NK-92 treated with Interleukin-12 subunit alpha and Interleukin-12 subunit beta, amount 100 ng/mL, for 24 hours (cell line): ENCODE data around the gene C14orf180.
"Not testable (repeated sequence)": the region's sequence is repeated elsewhere in the genome, so short reads cannot be mapped to it uniquely, and the experiment has no call there.

Experiments used
- DNase-seq: peaks from one replicate; lab custom pipeline; 2025; lab: John Stamatoyannopoulos, UW

Gene C14orf180

DNA sequence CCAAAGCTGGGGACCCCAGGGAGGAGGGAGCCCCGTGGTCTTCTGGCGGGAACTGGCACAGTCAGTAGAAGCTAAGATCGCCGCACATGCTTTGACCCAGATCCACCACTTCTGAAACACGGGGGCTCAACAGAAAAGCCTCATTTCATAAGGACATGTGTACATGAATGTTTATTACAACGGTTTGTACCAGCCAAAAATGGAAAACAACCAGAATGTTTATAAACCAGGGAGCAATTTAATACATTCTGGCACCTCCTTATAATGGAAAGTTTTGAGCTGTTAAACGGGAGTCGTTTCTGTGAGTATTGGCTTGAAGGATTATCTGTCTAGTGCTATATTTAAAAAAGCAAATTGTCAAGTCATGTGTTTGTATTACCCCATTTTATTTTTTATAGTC, 32.3 kb downstream of the C14orf180 start:
- no peak for DNase-seq

DNA sequence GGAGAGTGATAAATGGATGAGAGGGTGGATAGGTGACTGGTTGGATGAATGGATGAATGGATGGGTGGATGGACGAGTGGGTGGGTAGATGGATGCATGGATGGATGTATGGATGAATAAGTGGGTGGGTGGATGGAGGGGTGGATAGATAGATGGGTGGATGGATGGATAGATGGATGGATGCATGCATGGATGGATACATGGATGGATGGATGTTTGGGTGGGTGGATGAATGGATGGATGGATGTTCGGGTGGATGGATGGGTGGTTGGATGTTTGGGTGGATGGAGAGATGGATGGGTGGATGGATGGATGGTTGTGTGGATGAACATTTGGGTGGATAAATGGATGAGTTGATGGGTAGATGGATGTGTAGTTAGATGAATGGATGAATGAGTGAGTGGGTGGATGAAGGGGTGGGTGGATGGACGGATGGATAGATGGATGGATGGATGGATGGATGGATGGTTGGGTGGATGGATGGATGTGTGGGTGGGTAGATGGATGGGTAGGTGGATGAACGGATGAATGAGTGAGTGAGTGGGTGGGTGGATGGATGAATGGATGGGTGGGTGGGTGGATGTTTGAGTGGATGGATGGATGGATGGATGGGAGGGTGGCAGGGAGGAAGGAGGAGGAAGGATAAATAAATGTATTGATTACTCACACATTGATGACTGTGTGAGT, 34.7 kb downstream of the C14orf180 start:
- DNase-seq = no peak

DNA sequence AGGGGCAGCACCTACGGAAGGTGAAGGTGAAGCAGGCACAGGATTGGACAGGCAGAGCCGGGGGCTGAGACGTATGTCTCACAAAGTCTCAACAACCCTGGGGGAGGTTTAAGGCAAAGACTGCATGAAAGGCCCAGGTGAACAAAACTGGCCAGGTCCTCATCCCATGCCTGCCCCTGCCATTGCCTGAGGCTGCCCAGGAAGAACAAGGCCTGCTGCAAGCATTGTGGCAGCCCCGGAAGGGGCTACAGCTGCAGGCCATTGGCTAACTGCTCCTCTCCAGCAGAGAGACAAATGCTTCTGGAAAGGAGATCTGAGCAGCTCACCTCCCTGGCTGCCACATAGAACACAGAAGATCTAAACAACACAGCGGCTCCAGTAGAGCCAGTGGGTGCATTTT, 45.4 kb downstream of the C14orf180 start:
- no peak for DNase-seq

DNA sequence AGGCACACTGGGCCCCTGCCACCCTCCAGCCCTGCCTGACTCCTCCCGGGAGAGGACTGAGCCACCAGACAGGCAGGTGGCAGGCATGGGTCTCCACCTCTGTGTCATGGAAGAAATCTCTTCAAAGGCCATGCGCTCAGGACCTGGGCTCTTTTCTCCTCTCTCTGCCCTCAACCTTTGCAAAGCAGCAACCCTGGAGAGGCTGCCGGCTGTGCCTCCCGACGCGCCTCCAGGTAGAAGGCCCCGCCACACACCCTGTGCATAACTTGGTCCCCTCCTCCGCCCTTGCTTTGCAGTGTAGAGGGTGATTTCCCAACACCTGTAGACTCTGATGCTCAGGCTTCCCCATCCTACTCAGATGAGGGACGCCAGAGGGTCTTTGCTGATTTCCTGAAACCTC, 53.2 kb downstream of the C14orf180 start:
- no peak for DNase-seq

DNA sequence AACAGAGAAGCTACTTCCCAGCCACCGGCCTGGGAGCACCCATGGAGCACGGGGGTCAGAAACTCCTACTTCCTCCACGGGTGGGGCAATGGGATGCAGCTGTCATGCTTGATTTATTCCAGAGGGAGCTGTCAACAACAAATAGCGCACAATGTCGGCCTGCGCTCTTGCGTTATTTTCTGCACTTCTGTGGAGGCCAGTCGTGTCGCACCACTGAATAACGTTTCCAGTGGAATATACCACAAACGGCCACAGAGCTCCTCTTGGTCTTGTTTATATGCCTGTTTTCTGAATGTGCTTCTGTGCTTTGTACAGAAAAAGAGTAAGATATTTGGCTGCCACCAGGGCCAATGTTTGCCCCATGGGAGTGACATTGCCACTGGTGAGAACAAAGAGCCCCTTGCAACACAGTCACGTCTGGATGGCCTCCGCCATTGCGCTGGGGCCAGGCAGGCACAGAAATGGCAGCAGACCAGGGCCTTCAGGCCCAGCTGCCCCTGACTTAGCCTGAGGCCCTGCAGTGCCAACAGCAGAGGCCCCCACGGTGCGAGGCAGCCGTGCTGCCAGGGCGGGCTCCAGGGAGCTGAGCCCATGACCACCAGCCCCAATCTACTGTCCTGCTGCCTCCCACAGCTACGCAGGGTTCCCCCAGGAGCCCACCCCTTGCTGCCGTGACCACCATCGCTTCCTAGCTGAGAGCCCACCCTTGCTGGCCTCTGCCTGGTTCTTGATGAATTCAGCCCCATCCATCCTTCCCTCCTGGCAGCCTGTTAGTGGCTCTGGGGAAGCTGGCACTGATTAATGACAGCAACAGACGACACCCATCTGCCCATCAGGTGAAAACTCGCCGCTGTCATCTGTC, 53.9 kb downstream of the C14orf180 start:
- DNase-seq = no peak

DNA sequence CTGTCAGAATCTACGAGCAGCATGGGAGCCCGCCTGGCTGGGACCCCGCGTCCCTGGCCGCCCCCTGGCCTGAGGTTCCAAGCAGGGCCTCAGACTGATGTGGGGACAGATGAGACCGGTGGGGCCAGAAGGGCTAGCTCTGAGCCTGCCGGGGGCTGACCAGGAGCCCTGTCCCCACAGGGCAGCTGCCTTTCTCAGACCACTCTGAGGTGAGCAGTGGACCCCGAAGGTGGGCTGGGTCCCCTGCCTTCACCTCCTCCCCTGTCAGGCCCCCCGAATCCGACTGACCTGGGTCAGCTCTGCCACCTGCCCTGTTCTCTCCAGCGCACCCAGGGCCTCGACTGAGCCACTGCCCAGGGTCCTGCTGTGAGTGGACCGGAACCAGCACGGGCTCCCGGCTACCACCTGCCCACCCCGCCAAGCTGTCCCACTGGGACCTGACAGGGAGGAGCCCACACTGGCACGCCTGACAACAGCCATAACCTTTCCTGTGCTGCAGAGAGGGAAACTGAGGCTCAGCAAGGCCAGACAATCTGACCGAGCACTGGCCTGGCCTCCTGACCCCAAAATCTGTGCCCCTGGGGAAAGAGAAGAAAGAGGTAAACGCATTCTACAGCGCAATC, 54.7 kb downstream of the C14orf180 start:
- DNase-seq = no peak

DNA sequence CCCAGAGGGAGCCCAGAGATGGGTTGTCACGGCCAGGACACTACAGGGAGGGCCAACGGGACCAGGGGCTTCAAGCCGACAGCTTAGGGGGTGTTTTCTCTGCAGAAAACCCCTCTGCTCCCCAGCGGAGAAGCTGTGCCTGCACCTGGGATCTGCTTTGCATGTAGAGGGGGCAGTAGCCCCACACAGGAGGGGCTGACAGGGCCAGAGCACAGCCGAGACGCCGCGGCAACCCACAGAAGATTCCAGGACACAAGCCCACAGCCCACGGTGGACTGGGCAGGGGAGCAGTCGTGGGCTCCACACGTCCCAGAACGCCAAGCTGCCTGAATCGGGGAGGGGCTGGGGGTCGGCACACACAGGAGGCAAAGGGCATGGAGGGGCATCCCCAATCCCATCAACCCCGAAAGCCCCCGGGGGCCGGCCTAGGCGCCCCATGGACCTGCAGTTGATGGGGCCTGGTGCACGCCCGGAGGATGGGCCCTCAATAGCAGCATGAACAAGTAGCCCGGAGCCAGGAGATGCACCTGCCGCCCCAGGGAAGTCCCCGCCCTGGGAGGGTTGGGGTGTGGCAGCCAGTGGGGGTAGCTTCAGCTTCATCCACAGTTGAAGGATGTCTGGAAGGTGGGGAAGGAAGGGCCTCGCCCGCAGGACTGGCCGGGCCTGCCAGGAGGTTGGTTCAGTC, 55.5 kb downstream of the C14orf180 start:
- no peak for DNase-seq

DNA sequence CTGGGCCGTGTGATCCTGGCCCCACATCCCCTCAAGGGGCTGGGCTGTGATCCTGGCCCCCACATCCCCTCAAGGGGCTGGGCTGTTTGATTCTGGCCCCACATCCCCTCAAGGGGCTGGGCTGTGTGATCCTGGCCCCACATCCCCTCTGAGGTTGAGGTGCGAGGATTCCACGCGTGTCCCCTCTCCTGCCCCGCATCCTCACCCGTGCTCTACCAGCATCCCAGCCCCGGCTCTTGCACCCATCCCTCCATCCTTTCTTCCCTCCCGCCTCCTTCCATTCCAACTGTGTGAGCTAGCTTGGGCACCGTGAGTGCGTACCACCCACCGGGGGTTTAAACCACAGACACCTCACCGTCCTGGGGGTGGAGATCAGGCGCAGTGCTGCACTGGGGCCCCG, 56.2 kb downstream of the C14orf180 start:
- DNase-seq = no peak

DNA sequence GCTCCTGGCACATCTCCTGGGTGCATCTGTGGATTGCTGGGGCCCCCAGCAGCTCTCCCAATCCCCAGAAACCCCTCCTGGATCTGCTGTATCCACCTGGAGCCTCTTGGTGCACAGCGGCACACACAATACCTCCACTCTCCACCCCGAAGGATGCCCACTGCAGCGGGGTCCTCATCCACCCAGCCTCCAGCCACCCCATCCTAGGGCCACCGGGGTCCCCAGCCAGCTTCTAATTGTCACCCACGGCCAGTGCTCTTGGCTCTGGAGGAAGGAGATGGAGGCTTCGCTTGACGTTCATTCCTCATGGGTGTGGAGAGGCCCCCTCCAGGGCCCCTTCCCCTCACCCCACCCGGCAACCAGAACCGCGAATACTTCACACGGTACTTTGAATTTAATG, 56.6 kb downstream of the C14orf180 start:
- no peak for DNase-seq

DNA sequence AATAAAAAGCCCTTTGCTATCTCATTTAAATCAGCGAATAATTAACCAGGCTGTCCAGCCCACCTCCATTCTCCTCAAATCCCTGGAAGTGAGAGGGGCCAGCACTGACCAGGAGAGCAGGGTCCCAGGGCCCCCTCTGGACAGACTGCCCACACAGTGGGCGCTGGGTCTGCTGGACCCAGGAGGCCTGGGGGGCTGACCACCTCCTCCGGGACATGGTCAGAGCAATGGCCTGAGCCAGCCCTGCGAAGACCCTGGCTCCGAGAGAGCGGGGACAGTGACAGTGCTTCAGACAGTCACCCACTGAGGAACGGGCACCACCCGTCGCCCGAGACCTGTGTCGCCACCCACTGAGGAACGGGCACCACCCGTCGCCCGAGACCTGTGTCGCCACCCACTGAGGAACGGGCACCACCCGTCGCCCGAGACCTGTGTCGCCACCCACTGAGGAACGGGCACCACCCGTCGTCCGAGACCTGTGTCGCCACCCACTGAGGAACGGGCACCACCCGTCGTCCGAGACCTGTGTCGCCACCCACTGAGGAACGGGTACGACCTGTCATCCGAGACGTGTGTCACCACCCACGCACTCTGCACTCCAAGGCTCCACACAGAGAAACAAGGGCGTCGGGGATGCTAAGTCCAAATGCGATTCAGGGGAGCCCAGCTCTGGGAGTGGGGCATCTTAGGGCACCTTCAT, 57.4 kb downstream of the C14orf180 start:
- DNase-seq = not testable (repeated sequence)

DNA sequence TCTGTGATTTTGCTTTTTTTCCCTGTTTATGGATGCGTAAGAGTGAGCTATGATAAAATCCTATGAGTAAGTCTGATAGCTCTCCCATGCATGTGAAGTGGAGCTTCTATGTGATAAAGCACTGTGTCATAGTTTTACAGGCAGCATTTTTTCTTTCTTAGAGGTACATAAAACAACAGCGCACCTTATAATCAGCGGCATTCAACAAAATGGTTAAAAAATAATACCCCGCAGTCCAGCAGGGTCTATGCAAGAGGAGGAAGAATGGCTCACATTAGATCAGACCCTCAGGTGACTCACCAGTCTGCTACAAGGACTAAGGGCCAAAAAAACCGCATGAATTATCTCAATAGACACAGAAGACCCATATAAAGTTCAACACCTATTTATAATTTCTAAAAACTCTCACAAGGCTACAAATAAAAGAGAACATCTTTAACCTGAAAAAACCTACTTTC, 58.0 kb downstream of the C14orf180 start:
- no peak for DNase-seq

DNA sequence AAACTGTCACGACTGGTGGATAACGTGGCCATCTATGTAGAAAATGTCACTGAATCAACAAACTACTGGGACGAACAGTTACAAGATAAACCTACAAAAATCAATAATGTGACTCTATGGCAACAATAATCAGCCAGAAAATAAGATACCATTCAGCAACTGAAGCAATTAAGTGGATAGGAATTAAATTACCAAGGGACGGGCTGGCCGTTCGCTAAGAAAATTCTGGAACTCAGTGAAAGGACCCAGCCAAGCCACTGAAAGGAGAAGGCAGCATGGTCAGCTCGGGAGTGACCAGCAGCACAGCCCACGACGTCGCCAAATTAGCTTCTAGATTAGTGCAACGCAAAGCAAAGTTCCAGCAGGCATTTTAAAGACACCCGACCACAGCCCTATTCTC, 58.6 kb downstream of the C14orf180 start:
- DNase-seq = no peak

DNA sequence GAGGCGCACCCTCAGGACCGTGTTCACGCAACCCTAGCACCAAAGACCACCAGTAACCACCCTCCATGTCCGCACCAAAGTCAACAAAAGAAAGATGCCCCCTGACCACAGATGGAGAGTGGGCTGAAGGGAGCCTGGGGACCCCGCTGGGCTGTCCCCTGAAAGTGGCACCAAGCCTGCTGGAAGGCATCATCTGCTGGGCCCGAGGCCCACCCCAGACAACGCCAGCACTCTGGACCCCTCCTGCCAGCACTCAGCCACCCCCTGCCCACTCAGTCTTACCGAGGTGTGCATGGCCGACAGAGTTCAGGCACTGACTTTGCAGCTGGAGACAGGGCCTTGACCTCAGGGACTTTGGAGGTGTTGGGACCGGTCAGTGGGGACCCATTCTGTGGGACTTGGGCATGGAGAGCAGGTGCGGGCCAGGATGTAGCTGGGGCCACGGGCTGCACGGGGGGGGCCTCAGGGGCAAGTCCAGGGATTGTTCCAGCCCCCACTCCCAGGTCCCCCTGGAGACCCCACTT, 59.4 kb downstream of the C14orf180 start:
- no peak for DNase-seq

DNA sequence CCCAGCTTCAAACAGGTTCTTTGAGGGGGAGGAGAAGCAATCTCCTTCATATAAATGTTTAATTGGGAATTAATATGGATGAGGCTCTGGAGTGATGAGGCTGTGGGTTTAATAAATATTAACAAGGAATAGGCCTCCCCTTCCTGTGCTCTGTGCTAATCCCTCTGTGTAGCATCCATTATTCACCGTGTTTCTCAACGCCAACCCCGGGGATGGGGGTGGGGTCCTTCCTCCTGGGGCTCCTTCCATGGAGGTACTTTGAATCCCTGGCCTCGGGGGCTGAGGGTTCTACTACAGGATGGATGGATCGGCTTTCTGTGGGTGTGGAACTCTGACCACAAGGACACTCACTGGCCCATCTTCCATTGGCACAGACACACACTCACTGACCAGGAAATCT, 59.9 kb downstream of the C14orf180 start:
- DNase-seq = no peak
